Measurements from ENCODE around the gene CPE. TPM values are rescaled to one million over a fixed set of nuclear protein-coding genes. Genes with fewer than 3 reads are reported as not detected.

The CPE gene
- total RNA-seq, 1 donor from 2014 or later: 103 TPM

GRCh38 chr4:165370530-165370929, 8.3 kb upstream of the CPE start:
- Histone ChIP-seq H3K27me3 (no peaks in the 10 kb centered on the region), H3K36me3 (no peaks in the 10 kb centered on the region), H3K4me3 (no peak overlapping the region), H3K27ac (no peak overlapping the region), H3K9me3 (no peaks in the 10 kb centered on the region), H3K4me1 (no peaks in the 10 kb centered on the region)
- intact Hi-C loops (cut with DNase I): loop anchor here (10.0 kb wide), 1 partner anchor 94 kb away; no protein-coding TSS in a partner anchor
- TF ChIP-seq POLR2A (IDR thresholded peaks at IDR 0.05): no peak
- TF ChIP-seq CTCF (IDR thresholded peaks at IDR 0.05): no peak
- no peak for DNase-seq (ENCODE audit: extremely low spot score in 2 of 2)

- Histone ChIP-seq H3K4me3 (no peak overlapping the region), H3K9me3 (no peaks in the 10 kb centered on the region), H3K36me3 (no peaks in the 10 kb centered on the region), H3K27me3 (no peaks in the 10 kb centered on the region), H3K27ac (no peak overlapping the region), H3K4me1 (peaks cover 4% of the 10 kb centered on the region)
- intact Hi-C loops (cut with DNase I): loop anchor here (10.0 kb wide), 1 partner anchor 89 kb away; no protein-coding TSS in a partner anchor
- DNase-seq (ENCODE audit: extremely low spot score in 2 of 2): no peak
- TF ChIP-seq POLR2AphosphoS5 (IDR thresholded peaks at IDR 0.05; ENCODE audit: insufficient read depth in 1 of 2, low read depth in 1 of 2): no peak
- no peak for TF ChIP-seq POLR2A (IDR thresholded peaks at IDR 0.05)
- no peak for TF ChIP-seq CTCF (IDR thresholded peaks at IDR 0.05)
These were observed 3.3 kb upstream of the CPE start for GRCh38 chr4:165375465-165375864.

GRCh38 chr4:165378398-165378744, 437 bp upstream of the CPE start:
- peak overlapping the region; percentile 53 to 56 for H3K4me3 ChIP-seq
- TF ChIP-seq POLR2AphosphoS5 (IDR thresholded peaks at IDR 0.05; ENCODE audit: insufficient read depth in 1 of 2, low read depth in 1 of 2): no peak
- TF ChIP-seq POLR2A (IDR thresholded peaks at IDR 0.05): no peak
- TF ChIP-seq CTCF (IDR thresholded peaks at IDR 0.05): no peak
- intact Hi-C loops (cut with DNase I): loop anchor here (10.0 kb wide), 1 partner anchor 86 kb away; no protein-coding TSS in a partner anchor

GRCh38 chr4:165379678-165380064, 863 bp downstream of the CPE start:
- intact Hi-C loops (cut with DNase I): loop anchor here (10.0 kb wide), 1 partner anchor 85 kb away; no protein-coding TSS in a partner anchor
- Histone ChIP-seq H3K27me3 (no peaks in the 10 kb centered on the region), H3K36me3 (no peaks in the 10 kb centered on the region), H3K4me3 (peak overlapping the region; percentile 53 to 56), H3K4me1 (peaks cover 4% of the 10 kb centered on the region), H3K9me3 (no peaks in the 10 kb centered on the region), H3K27ac (peak overlapping the region; percentile 73)
- TF ChIP-seq CTCF (IDR thresholded peaks at IDR 0.05) (no peak), POLR2A (IDR thresholded peaks at IDR 0.05) (no peak), POLR2AphosphoS5 (IDR thresholded peaks at IDR 0.05; ENCODE audit: insufficient read depth in 1 of 2, low read depth in 1 of 2) (no peak)
- no peak for DNase-seq (ENCODE audit: extremely low spot score in 2 of 2)

More at GRCh38 chr4:165378398-165378744, 437 bp upstream of the CPE start:
- peak overlapping the region; percentile 73 for H3K27ac ChIP-seq
- no peak for DNase-seq (ENCODE audit: extremely low spot score in 2 of 2)
- H3K4me1 ChIP-seq: peaks cover 4% of the 10 kb centered on the region
- no peaks in the 10 kb centered on the region for H3K27me3 ChIP-seq
- no peaks in the 10 kb centered on the region for H3K36me3 ChIP-seq
- H3K9me3 ChIP-seq: no peaks in the 10 kb centered on the region

GRCh38 chr4:165380805-165381204, 2.0 kb downstream of the CPE start:
- no peak overlapping the region for H3K27ac ChIP-seq
- no peak for TF ChIP-seq CTCF (IDR thresholded peaks at IDR 0.05)
- TF ChIP-seq POLR2A (IDR thresholded peaks at IDR 0.05): no peak
- TF ChIP-seq POLR2AphosphoS5 (IDR thresholded peaks at IDR 0.05; ENCODE audit: insufficient read depth in 1 of 2, low read depth in 1 of 2): no peak
- no peak overlapping the region for H3K4me3 ChIP-seq
- no peaks in the 10 kb centered on the region for H3K27me3 ChIP-seq
- no peaks in the 10 kb centered on the region for H3K36me3 ChIP-seq
- intact Hi-C loops (cut with DNase I): no loop called here
- H3K9me3 ChIP-seq: no peaks in the 10 kb centered on the region
- no peak for DNase-seq (ENCODE audit: extremely low spot score in 2 of 2)
- H3K4me1 ChIP-seq: peaks cover 4% of the 10 kb centered on the region

Data from vagina (tissue), 2 donors.